GM21619 (cell line): ENCODE measurements around the gene PRKCSH.
"Not testable (repeated sequence)": the region's sequence is repeated elsewhere in the genome, so short reads cannot be mapped to it uniquely, and the experiment has no call there.

Experiments
- ATAC-seq: cut with Tn5 transposase; IDR thresholded peaks from one replicate; pipeline ENCODE4 v1.9.1; 2021; ENCODE audit not compliant: unreplicated experiment

PRKCSH gene

GRCh38 chr19:11450570-11451326 lies 15.3 kb downstream of the PRKCSH start:
- ATAC-seq: no peak

DNA sequence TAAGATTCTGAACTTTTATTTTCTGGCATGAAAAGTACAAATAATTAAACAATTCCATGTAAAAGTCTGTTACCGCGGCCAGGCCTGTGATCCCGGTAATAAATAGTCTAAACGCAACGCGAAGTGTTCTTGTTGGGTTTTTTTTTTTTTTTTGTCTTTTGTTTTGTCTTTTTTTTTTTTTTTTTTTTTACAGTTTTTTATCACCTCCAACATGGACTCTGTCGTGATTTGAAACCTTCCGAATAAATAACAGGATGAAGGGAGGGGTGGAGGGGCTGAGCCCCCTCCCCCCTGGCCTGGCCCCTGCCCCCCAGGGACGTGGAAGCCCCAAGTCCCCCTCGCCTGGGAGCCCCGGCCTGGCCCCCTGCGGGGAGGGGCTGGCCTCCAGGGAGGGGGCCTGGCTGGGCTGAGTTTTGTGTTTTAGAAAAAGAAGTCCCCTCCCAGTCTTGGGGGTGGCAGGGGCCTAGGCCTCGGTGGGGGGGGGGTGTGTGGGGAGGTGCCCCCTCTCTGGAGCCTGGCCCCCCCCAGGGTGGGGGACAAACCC lies 16.0 kb downstream of the PRKCSH start:
- ATAC-seq: no peak

GRCh38 chr19:11451871-11452619 lies 16.6 kb downstream of the PRKCSH start:
- ATAC-seq: no peak

- ATAC-seq: no peak
Observed at GRCh38 chr19:11452620-11453310, 17.3 kb downstream of the PRKCSH start.

GRCh38 chr19:11453468-11454341 lies 18.3 kb downstream of the PRKCSH start:
- ATAC-seq: no peak

DNA sequence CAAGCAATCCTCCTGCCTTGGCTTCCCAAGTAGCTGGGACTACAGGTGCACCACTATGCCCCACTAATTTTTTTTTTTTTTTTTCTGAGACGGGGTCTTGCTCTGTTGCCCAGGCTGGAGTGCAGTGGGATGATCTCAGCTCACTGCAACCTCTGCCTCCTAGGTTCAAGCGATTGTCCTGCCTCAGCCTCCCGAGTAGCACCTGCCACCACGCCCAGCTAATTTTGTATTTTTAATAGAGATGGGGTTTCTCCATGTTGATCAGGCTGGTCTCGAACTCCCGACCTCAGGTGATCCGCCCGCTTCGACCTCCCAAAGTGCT lies 19.8 kb downstream of the PRKCSH start:
- ATAC-seq: not testable (repeated sequence)

DNA sequence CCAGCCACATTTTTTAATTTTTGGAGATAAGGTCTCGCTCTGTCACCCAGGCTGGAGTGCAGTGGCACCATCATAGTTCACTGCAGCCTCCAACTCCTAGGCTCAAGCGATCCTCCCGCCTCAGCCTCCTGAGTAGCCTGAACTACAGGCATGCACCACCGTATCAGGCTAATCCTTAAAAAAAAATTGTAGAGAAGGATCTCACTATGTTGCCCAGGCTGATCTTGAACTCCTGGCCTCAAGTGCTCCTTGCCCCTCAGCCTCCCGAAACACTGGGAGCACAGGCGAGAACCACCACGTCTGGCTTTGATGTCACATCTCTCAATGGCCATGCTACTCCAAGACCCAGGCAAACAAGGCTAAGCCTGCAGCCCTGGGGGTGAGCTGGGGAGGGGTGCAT lies 21.2 kb downstream of the PRKCSH start:
- ATAC-seq: no peak

DNA sequence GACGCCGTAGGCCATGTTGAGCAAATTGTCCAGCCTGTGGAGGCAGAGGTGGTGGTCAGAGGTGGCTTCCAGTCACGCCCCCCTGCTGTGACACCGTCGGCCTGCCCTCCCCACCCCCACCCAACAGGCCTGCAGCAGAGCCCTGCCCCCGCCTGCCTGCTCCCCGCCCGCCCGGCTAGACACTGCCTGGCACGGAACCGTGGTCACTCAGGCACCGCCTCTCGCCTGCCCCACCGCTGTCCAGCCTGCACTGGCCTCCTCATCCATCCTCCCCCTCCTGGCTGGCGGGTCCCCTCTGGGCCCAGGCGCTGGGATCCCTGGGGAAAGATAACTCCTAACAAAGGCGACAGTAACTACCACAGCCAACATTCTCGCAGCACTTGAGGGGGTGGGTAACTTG lies 21.7 kb downstream of the PRKCSH start:
- no peak for ATAC-seq

DNA sequence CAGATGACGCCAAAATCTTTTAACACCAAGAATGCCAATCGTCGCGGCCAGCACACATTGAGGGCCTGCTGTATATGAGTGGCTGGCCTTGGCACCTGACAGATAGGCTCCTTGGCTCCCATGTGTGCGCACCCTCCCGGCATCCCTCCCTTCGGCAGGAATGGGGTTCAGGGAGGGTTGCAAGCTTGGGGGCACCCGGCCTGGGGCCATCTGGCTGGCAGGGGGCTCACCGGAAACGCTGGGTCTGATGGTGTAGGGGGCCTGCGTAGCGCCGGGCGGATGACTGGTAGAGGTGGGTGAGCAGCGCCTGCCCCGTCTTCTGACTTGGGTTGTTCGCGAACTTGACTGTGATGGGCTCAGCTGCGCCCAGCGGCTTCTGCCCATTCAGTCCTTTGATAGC lies 22.4 kb downstream of the PRKCSH start:
- ATAC-seq: no peak

DNA sequence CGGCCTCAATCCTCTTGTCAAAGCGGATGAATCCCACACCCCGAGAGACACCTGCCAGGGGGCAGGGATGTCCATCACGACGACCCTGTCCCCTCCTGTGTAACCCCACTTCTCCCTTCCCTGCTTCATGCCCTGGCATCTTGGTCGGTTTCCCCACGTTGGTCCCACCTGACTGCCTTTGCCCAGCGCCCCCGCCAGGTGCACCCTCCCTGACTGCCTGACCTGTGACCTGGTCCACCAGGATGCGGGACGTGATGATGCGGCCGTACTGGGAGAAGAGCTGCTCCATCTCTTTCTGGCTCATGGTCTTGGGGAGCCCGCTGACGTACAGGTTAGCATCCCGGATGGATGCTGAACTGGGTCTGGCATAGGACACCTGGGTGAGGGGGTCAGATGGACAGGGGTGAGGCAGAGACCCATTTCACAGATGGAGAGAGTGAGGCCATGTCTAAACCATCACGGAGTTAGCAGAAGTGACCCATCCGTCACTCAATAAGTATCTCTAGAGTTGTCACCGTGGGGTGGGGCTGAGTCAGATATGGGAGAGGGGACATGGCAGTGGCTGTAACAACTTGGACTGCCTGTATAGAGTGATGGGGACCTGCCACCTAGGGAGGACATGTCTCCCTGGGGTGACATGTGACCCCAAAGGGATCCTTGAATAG lies 22.9 kb downstream of the PRKCSH start:
- no peak for ATAC-seq

DNA sequence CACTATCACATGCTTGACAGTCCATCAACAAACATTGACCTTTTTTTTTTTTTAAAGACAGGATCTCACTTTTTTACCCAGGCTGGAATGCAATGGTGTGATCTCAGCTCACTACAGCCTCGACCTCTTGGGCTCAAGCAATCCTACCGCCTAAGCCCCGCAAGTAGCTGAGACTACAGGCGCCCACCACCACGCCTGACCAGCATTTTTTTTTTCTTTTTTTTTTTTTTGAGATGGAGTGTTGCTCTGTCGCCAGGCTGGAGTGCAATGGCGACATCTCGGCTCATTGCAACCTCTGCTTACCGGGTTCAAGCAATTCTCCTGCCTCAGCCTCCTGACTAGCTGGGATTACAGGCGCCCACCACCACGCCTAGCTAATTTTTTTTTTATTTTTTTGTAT lies 23.5 kb downstream of the PRKCSH start:
- not testable (repeated sequence) for ATAC-seq

DNA sequence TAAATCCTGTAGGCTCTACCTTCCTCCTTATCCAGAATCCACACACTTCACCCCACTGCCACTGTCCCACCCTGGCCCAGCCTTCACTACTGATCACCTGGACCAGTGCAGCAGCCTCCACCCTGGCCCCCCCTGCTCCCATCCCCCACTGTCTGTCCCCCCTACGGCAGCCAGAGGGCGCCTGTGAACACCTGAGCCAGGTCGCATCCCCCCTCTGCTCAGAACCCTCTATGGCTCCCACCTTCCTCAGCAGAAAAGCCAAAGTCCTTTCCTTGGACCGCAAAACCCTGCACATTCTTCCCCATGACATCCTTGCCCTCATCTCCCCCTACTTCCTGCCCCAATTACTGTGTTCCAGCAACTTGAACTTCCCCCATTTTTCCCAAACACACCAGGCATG lies 24.8 kb downstream of the PRKCSH start:
- ATAC-seq: no peak

GRCh38 chr19:11461453-11461852 lies 26.0 kb downstream of the PRKCSH start:
- no peak for ATAC-seq

DNA sequence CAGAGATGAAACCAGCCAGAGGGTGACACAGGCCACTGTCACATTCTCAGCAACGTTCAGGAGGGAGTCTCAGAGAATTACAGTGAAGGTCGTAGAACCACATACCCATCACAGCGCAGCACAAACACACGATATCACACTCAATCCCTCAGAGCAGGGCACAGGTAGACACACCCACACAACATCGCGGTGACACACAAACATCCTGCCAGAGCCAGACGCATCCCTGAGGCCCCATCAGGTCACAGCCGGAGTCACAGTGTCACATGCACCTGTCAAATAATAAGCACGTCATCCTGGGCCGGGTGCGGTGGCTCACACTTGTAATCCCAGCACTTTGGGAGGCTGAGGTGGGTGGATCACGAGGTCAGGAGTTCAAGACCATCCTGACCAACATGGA lies 28.0 kb downstream of the PRKCSH start:
- ATAC-seq: no peak

GRCh38 chr19:11464333-11465265 lies 29.2 kb downstream of the PRKCSH start:
- no peak for ATAC-seq

GRCh38 chr19:11465600-11465999 lies 30.2 kb downstream of the PRKCSH start:
- no peak for ATAC-seq

GRCh38 chr19:11468266-11468845 lies 32.9 kb downstream of the PRKCSH start:
- ATAC-seq: not testable (repeated sequence)

DNA sequence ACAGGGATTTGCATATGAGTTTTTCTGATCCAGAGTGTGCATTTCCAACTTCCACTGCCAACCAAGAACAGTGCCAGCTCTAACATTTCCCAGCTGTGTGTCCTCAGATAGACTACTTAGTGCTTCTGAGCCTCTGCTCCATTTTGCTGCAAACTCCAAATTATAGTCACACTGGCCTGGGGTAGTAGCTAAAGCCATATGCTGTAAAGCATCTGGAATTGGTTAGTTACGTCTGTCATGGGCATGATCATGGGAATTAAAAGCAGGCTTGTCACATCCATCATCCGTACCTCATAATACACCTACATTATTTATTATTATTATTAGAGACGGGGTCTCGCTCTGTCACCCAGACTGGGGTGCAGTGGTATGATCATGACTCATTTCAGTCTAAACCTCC lies 38.3 kb downstream of the PRKCSH start:
- ATAC-seq: no peak

DNA sequence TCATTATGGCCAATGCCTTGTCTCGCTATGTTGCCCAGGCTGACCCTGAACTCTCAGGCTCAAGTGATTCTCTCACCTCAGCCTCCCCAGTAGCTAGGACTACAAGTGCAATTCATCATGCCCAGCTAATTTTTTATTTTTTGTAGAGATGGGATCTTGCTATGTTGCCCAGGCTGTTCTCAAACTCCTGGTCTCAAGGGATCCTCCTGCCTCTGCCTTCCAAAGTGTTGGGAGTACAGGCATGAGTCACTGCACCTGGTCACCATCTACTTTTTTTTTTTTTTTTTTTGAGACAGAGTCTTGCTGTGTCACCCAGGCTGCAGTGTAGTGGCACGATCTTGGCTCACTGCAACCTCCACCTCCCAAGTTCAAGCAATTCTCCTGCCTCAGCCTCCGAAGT lies 39.9 kb downstream of the PRKCSH start:
- ATAC-seq: not testable (repeated sequence)
